ENCODE results near the gene MRPL14.

MRPL14 gene

DNA sequence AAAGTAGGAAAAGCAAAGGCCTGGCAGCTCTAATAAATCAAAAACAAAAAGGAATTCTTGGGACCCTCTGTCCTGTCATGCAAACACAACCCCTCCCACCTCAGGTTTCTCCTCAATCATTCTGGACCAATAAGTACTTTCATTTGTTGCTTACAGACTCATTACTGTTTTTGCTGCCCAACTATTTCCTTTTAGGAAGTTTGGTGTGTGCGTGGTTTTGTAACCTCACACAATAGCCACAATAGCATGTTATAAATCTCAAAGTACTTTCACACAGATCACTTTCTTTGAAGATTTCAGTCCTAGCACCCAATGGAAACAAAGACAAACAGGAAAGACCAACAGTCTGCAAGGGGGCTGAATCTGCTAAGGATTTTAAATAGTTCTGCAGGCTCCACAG is 4.5 kb downstream of the MRPL14 start:
- DNase-seq (ENCODE audit: low read depth), result peak; percentile 43

DNA sequence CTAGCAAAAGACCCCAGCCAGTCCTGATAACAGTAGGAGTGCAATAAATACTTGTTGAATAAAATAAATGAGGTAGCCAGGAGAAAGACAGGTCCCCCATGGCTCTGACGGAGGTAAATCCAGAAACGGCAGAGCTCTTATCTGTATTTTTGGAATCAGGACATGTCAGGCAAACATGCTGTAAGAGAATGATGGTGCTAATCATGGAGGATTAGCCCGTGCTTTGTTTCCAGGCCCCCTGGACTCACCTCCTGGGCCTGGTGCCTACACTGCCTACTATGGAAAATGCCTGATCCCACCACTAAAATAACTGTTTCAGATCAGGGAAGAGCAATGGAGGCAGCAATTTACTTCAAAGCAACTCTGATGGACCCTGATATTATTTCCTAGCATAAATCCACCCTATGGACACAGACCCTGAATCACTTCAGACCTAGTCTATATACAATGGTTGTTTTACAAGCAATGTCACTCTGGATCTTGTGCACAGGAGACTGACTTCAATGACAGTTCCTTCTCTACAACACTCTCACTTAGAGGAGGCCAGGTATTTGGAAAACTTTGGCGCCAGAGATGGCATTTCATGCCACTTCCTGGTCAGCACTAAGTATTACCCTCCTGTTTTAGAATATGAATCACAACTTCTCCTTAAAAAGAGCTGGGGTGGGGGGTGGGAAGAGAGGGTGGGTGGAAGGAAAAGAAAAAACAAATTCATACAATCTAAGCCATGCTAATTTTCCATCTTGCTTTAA is 6.4 kb downstream of the MRPL14 start:
- no peak for DNase-seq (ENCODE audit: low read depth)

DNA sequence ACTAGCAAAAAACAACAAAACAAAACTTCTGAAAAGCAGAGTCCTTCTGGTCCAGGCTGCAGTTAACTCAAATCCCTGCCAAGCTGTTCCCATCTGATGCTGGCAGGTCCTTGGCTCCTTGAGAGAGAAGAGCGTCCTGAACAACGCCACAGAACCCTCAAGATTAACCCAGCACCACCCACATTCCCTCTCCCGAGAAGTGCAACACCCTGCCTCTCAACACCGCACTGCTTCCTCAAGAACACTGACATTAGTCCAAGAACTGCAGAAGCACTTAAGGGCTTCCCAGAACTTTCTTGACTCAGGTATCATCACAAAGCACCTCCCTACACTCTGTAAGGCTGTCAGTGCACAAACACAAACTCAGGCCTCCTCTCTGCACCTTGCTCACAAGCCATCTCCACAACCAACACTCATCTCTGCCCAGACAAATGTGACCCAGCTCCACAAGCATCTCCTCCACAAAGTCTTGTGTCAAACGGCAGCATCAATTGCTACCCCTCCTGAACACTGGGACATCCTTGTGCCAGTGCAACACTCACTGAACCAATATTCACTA is 7.5 kb downstream of the MRPL14 start:
- DNase-seq (ENCODE audit: low read depth), result no peak

DNA sequence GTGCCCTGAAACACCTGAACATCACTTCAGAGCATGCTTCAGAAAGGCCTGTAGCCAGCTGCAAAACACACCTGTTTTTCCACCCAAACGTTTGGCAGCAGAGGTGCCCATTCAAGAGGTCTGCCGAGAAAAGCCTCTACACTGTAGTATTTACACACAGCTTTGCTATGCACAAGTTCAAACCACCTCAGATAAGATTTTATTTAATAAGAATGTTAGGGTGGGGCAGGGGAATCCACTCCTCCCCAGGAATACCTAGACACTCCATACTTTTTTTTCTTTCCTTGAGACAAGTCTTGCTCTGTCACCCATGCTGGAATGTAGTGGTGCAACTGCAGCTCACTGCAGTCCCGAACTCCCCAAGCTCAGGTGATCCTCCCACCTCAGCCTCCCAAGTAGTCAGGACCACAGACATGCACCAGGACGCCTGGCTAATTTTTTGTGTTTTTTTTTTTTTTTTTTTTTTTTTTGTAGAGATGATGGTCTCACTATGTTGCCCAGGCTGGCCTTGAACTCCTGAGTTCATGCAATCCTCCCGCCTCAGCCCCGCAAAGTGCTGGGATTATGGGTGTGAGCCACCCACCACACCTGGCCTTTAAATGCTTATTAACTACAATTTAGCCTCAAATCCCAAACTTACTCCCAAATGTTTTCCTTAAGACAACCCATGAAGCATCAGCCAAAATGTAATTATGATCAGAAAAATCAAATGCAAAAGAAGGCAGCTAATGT is 9.7 kb downstream of the MRPL14 start:
- peak; percentile 45 for DNase-seq (ENCODE audit: low read depth)

DNA sequence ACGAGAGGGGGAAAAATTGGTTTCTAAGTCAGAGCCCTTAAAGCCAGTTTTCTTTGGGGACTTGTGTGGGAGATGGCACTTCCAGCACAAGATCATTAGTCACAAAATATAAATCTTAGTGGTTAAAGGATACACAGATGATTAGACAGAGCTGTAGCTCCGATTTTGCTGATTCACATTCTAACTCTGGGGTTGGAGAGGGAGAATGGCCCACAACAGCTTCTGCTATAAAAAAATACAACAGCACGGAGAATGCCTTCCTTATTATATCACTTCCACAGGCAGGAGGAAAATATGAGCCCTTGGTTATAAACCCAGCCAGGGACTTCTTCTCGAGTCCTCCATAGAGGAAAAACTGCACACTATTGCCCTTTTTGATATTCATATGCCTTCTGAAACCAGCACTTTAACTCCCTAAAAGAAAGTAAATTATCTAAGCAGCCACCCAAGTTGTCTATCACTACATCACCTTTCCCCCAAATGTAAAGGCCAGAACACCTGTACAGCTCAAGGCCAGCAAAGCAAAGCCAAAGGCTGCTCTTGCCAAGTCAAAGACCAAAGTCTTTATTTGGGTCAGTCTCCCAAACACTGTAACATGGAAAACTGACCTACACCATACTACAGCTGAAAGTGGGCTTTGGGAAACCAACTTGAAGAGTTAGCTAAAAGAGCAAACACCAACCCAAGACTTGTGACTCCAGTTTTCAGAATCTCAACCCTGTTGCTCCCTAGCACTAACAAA is 10.4 kb downstream of the MRPL14 start:
- peak; percentile 98 for DNase-seq (ENCODE audit: low read depth)

DNA sequence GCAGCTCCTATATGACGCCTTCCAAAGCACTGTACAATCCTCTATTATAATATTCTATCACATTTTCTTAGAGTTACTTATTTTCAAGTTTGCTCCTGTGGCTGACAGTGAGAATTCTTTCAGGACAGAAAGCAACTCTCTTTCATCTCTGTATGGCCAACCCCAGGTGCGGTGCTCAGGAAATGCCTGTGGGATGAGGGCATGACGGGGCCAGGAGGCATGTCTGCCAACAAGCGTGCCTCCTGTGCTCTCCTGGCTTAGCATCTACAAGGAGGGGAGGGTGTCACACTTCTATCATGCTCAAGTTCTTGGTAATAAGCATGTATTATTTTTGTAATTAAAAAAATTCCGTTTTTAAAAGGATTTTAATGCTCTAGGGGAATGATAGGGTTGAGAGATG is 11.4 kb downstream of the MRPL14 start:
- DNase-seq (ENCODE audit: low read depth), result peak; percentile 49

DNA sequence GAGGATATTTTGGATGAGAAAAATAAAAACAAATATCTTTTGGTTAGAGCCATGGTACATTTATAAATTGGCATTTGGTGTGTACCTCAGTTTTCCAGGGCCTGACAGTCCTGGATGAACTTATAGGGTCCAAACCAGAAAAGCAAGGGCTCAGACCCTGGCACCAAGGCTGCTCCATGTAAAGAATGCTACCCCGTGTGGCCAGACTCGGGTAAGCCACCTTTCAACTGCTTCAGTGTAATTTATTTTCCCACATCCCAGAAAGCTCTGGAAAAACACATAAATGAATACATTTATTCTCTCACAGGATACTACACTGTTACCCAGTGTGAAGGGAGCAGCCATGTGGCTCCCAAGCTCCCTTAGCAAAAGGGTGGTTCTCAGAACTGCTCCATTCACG is 13.8 kb downstream of the MRPL14 start:
- DNase-seq (ENCODE audit: low read depth), result no peak

DNA sequence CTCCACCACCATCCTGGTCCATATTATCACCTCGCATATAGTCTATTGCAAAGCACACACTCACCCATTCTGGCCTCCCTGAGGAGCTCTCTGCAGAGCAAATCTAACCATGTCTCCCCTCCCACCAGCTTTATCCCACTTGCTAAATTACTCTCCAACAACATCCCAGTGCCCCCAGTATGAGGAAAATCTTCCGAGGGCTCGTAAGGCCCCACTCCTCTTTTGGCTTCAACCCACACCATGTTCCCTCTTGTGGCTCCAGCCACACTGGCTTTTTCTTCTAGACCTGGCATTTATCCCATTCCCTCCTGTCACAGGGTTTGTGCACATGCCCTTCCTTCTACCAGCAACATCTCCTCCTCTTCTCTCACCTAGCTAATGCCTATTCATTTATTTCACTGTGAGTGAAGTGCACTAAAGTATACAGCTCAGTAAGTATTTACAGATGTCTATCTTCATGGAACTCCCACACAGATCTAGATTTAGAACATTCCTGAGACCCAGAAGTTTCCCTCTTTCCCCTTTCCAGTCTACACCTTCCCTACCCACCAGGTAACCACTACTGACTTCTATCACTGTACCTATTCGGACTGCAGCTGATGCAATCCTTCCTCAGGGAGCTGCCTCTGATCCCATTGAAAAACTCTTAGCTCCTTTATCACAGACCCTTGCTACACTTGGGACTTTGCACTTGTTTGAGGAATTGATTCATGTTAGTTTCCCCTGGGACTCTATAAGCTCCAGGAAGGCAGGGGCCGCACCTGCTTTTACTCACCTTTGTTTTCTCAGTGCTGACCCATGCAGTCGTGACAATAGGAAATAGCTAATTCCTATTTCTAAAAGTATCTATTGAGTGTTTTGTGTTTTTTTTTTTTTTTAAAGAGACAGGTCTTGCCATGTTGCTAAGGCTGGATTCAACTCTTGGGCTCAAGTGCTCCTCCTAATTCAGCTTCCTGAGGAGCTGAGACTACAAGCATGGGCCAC is 15.5 kb downstream of the MRPL14 start:
- no peak for DNase-seq (ENCODE audit: low read depth)

DNA sequence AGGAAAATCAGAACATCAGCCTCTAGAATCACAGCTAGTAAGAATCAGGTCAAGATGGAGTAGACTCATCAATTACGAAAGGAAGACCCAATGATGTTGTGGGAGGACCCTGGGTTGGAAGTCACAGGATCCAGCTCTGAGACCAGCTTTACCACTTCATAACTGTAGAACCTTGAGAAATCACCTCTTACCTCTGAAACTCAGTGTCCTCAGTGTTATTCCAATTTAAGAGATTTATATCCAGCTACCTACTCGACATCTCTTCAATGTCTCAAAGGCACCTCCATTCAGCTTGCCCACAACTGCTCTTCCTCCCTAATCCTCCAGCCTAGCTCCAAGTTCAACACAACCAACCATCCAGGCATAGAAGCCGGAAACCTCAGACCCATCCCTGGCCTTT is 16.3 kb downstream of the MRPL14 start:
- DNase-seq (ENCODE audit: low read depth), result no peak

DNA sequence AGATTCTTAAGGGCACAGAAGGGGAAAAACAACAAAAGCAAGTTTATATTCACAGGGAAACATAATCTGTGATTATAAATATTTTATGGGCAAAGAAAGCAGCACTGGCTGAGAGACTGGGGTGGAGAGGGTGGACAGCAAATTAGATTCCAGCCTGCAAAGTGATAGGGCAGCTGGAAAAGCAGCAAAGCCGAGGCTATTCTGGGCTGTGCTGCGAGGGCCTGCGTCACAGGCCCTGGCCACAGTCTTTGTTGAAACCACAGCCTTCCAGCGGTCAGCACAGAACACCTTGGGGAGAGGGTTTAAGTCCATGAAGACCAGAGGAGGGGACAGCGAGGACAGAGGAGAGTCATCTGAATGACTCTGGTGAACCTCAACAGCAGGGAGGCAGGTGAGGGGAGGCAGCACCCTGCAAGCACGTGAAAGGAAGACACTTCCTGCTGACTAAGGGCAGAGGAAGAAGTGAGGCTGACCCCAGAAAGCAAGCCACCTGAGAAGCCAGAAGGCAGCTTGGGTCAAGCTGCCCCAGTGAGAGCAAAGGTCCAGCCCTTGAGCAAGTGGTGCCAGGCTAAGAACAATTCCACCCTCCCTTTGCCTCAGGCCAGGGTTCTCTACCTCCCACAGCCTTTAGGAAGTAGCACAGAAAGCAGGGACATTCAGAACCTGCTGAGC is 17.1 kb downstream of the MRPL14 start:
- no peak for DNase-seq (ENCODE audit: low read depth)

DNA sequence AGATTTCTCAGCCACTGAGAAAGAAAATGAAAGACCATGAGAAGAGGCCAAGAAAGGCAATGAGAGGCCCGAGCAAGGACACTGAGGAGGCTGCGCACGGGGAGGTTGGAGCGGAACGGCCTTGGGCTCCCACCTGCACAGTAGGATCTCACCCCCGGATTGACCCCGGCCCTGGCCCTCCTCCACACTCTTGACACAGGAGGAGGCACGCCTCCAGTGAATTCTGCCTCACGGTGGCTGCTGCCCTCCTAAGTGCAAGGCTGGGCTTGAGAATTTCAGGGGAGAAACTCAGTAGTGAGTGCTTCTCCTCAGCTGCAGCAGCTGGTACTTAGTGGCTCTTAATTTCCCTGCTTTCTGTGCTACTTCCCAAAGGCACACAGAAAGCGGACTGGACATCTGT is 18.0 kb downstream of the MRPL14 start:
- no peak for DNase-seq (ENCODE audit: low read depth)

DNA sequence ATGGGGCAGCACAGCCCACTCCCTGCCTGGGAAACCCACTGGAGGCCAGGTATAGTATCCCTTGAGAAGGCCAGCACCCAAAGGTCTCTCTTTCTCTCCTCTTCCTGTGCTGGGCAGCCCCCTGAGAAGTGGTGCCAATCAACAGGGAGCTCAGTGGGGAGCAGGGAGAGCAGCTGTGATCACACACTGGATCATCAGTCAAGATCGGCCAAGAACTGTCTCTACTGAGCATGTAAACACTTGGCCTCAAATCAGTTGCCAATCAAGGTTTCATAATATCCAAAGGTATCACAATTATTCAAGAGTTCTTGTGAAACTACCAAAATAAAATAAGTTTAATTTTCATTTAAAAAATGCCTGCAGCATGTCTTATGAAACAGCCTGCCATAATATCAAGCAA is 18.8 kb downstream of the MRPL14 start:
- no peak for DNase-seq (ENCODE audit: low read depth)

DNA sequence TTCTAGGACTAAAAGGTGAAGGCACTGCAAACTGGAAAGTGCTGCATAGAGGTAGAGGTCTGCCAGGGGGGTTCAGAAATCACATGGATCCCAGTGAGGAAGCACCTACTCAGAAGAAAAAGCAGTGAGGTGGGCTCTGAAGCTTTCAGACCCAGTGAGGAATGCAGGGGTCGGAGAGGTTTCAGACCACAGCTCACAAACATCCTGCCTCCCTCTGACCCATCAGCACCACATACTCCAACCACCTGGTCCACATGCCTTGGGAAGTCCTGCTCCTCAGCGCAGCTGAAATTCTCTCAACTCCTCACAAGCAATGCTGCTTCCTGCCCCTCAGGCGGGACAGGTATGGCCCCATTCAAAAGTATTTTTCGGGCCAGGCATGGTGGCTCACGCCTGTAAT is 20.2 kb downstream of the MRPL14 start:
- no peak for DNase-seq (ENCODE audit: low read depth)

DNA sequence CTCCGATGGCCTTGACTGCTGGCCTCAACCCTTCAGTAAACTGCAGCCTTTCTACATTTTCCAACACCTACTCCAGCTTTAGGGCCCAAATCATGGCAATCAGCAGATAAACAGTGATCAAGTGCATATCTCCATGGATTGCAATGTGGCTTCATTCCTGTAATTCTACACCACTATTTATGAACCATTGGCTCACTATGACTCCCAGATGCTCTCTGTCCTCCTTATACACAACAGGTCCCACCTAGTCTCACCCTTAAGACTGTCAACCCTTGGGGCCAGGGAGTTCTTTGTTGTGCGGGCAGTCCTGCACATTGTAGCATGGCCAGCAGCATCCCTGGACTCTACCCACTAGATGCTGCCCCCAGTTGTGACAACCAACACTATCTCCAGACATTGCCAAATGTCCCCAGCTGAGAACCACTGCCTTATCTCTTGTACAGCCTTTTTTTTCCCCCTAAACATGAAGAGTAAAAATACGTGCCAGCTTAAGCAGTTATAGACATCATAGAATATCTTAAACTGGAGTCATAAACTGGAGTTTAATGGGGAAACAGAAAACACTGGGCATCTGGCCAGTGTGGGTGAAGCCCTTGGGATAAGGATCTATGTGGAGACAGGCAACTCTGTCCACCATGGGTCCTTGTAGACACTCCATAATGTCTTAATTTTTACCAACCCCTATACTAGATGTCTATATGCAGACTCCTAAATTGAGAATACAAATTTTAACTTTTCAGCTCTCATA is 21.1 kb downstream of the MRPL14 start:
- peak; percentile 68 for DNase-seq (ENCODE audit: low read depth)

DNA sequence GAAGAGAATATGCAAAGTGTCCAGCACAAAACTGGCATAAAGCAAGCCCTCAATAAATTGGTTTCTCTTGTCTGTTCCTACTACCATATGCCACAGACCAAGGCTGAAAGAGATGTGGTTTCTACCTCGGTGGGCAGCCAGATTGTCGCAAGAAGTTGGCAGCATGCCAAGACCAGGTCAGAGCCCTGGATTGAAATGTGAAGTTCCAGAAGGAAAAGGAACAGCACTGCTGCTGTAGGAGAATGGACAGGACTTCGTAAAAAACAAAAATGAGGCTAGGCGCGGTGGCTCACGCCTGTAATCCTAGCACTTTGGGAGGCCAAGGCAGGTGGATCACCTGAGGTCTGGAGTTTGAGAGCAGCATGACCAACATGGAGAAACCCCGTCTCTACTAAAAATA is 22.1 kb downstream of the MRPL14 start:
- no peak for DNase-seq (ENCODE audit: low read depth)

DNA sequence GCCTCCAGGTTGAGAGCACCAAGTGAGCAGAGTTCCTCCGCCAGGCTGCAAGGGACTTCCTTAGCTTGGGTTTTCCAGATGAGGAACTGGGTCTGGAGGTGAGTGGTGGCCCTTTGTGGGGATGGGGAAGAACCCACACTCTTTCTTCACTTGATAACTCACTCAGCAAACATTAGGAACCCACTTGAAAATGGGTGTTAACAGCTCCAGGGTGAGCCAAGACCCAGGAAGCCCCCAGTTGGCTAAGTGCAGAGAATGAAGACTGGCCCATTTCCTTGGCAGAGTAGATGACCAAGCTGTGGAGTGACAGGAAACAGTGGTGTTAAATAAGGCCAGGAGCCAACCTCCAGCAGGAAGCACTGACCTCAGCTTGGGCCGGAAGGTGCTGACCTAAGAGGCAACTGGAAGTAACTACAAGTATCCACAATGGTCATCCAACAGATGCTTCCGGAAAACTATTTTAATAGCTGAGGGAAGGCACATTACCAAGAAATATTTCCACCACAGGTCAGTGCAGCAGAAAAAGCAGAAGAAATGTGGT is 22.7 kb downstream of the MRPL14 start:
- peak; percentile 44 for DNase-seq (ENCODE audit: low read depth)

DNA sequence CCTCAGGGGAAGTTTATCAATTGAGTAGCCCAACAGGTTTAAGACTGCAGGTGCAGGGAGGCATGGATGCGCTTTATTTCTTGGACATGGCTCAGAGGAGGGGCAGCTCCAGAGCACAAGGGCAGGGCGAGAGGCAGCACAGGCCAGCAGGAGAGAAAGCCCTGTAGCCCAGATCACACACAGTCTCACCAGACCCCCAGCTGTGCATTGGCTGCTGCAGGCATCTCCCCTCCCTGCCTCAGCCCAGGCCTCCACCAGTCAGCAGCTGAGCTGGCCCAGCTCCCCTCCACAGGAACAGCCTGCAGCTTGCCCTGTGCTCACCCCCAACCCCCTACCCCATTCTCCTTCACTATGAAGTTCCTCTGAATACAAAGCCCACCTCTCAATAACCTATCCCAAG is 24.7 kb downstream of the MRPL14 start:
- DNase-seq (ENCODE audit: low read depth), result no peak

DNA sequence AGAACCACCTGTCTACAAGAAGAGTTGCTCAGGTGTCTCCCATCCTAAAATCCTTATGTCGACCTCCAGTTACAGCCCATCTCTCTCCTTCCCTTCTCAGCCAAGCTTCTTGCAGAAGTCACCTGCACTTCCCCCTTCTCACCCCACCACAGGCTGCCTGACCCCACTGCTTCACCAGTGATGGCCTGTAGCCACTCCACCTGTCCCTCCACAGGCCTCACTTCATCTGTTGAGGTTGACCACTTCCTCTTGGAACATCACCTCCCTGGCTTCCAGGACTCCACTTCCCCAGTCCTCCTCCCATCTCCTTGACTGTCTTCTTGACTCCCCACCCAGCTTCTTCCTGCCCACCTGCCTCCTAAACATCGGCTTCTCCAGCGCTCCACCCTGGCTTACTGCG is 25.4 kb downstream of the MRPL14 start:
- DNase-seq (ENCODE audit: low read depth), result no peak

DNA sequence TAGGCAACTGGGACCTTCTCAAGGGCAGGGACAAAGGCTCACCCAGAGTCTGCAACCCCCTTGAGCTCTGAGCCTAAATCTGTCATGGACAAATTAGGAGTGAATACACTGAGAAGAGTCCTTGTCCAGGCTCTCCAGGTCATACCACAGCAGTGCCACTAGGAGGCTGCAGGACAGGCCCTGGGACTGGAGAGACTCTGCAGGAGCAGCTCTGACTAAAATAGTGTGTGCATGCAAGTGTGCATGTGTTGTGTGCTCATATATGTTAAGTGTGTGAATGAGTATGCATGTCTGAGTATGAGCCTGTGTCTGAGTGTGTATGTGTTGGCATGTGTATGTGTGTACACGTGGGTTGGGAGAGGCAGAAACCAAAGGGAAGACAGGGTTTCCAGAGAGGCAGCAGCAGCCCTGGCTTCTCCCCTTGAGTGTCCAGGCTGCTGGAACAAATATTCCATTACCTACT is 27.1 kb downstream of the MRPL14 start:
- DNase-seq (ENCODE audit: low read depth), result peak; percentile 59

DNA sequence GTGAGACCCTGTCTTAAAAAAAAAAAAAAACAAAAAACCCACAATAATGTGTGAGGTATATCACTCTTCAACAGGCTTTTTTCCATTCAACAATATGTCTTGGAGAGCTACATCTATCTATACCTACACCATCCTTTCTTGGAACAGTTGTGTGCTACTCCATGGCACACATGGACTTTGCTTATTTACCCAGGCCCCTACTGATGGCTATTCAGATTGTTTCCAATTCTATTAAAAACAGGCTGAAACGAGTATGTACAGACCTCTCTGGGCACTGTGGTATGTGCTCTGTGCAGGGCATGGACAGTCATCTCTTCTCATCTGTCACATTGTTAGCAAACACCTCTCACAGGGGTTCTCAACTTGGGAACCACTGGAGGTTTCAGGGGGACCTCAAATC is 28.1 kb downstream of the MRPL14 start:
- no peak for DNase-seq (ENCODE audit: low read depth)
